ENCODE measurements around the gene RASD2.

The RASD2 gene

DNA sequence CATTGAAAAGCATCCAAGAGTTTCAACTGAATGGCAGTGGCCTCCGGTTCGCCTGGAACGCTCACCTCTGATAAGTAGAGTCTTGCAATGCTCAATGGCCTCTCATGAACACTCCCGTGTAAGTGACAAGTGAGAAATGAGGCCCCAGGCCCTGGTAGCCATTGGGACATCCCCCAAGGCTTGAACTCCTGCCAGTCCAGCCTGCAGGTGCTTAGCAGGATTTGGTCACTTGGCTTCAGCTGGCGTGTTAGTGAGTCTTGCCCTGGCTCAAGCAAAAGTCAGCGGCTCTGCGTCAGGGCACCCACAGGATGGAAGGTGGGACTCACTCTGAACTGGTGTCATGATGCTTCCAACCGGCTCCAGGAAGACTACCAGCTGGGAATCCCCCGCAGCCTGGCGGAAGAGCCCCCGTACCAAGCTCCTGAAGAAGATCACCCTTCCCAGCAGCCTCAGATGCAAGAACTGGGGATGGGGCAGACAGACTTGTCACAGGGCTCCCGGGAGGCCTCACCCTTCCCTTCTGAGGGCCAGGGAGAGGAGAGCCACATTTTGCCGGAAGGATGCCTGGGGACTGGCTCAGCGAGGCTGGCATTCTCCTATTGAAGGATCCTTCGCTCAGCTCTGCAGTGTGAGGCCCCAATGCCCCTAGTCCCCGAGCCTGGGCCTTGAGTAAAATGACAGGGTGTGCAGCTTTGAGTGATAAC, 57.2 kb downstream of the RASD2 start:
- TF ChIP-seq, protein P1, sequence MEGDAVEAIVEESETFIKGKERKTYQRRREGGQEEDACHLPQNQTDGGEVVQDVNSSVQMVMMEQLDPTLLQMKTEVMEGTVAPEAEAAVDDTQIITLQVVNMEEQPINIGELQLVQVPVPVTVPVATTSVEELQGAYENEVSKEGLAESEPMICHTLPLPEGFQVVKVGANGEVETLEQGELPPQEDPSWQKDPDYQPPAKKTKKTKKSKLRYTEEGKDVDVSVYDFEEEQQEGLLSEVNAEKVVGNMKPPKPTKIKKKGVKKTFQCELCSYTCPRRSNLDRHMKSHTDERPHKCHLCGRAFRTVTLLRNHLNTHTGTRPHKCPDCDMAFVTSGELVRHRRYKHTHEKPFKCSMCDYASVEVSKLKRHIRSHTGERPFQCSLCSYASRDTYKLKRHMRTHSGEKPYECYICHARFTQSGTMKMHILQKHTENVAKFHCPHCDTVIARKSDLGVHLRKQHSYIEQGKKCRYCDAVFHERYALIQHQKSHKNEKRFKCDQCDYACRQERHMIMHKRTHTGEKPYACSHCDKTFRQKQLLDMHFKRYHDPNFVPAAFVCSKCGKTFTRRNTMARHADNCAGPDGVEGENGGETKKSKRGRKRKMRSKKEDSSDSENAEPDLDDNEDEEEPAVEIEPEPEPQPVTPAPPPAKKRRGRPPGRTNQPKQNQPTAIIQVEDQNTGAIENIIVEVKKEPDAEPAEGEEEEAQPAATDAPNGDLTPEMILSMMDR (IDR thresholded peaks at IDR 0.05; ENCODE audit: low read depth, low read length) = no peak
- no peaks in the 10 kb centered on the region for H3K27me3 ChIP-seq
- H3K4me3 ChIP-seq (ENCODE audit: low read depth, low read length) = no peak overlapping the region
- no peaks in the 10 kb centered on the region for H3K36me3 ChIP-seq
- H3K4me1 ChIP-seq = peaks cover 1% of the 10 kb centered on the region
- H3K9me3 ChIP-seq = no peaks in the 10 kb centered on the region; the same call in 1 of the 2 replicates
- DNase-seq = no peak

DNA sequence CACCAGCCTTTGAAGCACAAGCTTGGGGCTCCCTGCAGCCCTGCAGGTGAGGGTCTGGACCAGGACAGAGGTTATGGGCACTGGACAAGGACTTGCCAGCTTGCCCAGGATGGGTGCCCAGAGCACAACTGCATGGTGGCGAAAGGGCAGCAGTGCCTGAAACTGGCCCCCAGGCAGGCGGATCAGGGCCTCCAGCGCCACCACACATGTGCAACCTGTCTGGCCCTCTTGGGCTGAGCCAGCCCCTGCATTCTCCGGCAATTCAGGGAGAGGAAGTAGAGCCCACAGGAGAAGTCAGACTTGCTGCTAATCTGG, 57.7 kb downstream of the RASD2 start:
- no peak for DNase-seq
- Histone ChIP-seq H3K9me3 (no peaks in the 10 kb centered on the region; the same call in 1 of the 2 replicates), H3K4me1 (no peaks in the 10 kb centered on the region), H3K36me3 (no peaks in the 10 kb centered on the region), H3K4me3 (ENCODE audit: low read depth, low read length) (no peak overlapping the region), H3K27me3 (no peaks in the 10 kb centered on the region)
- TF ChIP-seq, protein P1 (IDR thresholded peaks at IDR 0.05; ENCODE audit: low read depth, low read length) = no peak

DNA sequence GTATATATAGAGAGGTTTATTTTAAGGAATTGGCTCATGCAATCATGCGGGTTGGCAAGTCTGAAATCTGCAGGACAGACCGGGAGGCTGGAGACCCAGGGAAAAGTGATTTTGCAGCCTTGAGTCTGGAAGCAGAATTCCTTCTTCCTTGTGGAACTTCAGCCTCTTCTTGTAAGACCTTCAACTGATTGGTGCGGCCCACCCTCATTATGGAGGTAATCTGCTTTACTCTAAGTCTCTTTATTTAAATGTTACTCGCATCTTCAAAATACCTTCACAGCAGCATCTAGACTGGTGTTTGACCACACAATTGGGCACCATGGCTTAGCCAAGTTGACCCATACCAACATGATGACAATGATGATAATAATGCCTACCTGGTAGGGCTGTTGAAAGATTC, 58.7 kb downstream of the RASD2 start:
- Histone ChIP-seq H3K4me3 (ENCODE audit: low read depth, low read length) (no peak overlapping the region), H3K36me3 (no peaks in the 10 kb centered on the region), H3K4me1 (peaks cover 4% of the 10 kb centered on the region), H3K9me3 (no peaks in the 10 kb centered on the region; the same call in 1 of the 2 replicates), H3K27me3 (no peaks in the 10 kb centered on the region)
- TF ChIP-seq, protein P1 (IDR thresholded peaks at IDR 0.05; ENCODE audit: low read depth, low read length) = no peak
- DNase-seq = no peak

DNA sequence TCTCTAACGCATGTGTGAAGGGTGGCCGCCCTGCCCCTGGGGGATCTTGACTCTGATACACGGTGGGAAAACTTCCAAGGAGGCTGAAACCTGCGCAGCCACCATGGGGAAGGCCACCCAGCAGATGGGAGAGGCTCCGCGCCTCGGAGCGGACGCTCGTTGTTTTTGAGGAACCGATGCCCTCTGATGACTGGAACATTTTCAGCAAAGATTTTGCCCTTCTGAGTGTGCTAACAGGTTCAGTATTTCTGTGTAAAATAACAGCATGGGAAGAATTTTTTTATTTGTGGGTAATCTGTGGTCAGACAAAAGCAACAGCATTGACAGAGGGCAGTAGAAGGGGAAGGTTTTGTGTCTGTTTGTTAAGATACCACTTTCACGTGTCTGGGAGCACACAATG, 59.8 kb downstream of the RASD2 start:
- H3K27me3 ChIP-seq = no peaks in the 10 kb centered on the region
- peaks cover 7% of the 10 kb centered on the region for H3K4me1 ChIP-seq

DNA sequence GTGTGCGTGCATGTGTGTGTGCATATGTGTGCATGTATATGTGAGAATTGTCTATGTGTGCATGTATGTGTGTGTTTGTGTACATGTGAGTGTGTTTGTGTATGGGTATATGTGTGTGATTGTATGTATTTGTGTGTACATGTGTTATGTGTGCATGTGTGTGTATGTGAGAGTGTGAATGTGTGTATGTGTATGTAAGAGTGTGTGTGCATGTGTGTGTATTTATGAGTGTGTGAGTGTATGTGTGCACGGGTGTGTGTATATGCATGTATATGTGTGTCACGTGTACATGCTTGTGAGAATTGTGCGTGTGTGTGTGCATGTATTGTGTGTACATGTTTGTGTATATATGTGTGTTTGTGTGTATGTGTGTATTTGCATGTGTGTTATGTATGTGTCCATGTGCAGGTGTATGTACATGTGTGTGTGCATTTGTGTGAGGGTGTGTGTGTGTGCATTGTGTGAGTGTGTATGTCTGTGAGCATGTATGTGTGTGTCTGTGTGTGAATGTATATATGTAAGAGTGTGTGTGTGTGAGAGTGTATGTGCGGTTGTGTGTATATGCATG, 60.5 kb downstream of the RASD2 start:
- peaks cover 13% of the 10 kb centered on the region for H3K4me1 ChIP-seq

More for the DNA sequence above, 59.8 kb downstream of the RASD2 start:
- no peak for DNase-seq
- TF ChIP-seq, protein P1 (IDR thresholded peaks at IDR 0.05; ENCODE audit: low read depth, low read length) = no peak
- H3K36me3 ChIP-seq = no peaks in the 10 kb centered on the region
- no peaks in the 10 kb centered on the region; the same call in 1 of the 2 replicates for H3K9me3 ChIP-seq
- no peak overlapping the region for H3K4me3 ChIP-seq (ENCODE audit: low read depth, low read length)

More for the DNA sequence above, 60.5 kb downstream of the RASD2 start:
- Histone ChIP-seq H3K36me3 (no peaks in the 10 kb centered on the region), H3K9me3 (no peaks in the 10 kb centered on the region; the same call in 1 of the 2 replicates), H3K4me3 (ENCODE audit: low read depth, low read length) (no peak overlapping the region), H3K27me3 (no peaks in the 10 kb centered on the region)
- TF ChIP-seq, protein P1 (IDR thresholded peaks at IDR 0.05; ENCODE audit: low read depth, low read length) = no peak
- DNase-seq = no peak

Measured in BE2C (cell line).